ENCODE data around the gene RNPC3.

DNA sequence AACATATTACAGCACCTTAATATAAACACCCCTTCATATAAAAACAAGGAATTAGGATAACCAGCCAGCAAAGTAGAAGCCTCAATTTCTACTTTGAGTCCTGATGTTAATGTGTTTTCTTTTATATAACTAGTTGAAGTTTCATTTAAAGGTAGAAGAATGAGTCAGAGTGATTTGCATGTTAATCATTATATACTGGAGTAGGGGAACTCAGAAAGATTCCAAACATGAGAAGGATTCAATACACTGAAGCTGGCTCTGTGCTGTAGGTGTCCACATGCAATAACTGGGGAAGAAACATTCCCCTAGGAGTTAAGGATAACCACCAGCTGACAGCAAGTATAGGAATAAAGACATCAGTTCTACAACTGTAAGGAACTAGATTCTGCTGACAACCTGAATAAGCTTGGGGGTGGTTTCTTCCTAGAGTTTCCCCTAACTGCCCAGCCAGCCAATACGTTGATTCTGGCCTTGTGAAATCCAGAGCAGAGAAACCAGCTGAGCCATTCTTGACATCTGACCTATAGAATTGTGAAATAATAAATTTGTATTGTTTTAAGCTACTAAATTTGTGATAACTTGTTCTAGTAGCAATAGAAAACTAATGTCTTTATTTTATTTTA, 33.4 kb upstream of the RNPC3 start:
- TF ChIP-seq POLR2A (IDR thresholded peaks at IDR 0.05) = no peak
- TF ChIP-seq, protein P1, sequence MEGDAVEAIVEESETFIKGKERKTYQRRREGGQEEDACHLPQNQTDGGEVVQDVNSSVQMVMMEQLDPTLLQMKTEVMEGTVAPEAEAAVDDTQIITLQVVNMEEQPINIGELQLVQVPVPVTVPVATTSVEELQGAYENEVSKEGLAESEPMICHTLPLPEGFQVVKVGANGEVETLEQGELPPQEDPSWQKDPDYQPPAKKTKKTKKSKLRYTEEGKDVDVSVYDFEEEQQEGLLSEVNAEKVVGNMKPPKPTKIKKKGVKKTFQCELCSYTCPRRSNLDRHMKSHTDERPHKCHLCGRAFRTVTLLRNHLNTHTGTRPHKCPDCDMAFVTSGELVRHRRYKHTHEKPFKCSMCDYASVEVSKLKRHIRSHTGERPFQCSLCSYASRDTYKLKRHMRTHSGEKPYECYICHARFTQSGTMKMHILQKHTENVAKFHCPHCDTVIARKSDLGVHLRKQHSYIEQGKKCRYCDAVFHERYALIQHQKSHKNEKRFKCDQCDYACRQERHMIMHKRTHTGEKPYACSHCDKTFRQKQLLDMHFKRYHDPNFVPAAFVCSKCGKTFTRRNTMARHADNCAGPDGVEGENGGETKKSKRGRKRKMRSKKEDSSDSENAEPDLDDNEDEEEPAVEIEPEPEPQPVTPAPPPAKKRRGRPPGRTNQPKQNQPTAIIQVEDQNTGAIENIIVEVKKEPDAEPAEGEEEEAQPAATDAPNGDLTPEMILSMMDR (IDR thresholded peaks at IDR 0.05) = no peak

All from thyroid gland (tissue), 4 donors.